Measurements from ENCODE around the gene DUS2. TPM values are rescaled to one million over a fixed set of nuclear protein-coding genes. Genes with fewer than 3 reads are reported as not detected.

Gene DUS2
- polyA plus RNA-seq, 1 donor (not counting 4 experiments of a cell fraction or from before 2014, with no cell fraction given) = 22.9 TPM

DNA sequence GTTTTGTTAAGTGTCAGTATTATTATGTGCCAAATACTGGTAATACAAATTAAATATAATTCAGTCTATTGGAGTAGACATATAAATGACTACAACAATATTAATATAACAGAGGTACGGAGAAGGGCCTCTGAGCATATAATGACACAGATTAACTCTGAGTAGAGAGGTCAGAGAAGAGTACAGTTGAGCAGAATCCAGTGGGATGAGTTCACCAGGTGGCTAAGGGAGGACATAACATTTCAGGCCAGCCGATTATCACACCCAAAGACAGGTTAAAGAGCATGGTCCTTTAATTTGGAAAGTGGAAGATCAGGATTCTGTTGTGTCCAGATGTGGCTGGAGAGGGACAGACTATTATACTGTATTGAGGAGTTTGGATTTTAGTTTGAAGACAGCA, 73.4 kb downstream of the DUS2 start:
- dilution Hi-C loops (cut with MboI; ENCODE audit: extremely low pct_ligation_motif_present, low sequenced_read_pairs) = no loop called here
- DNase-seq (ENCODE audit: low read depth, low spot score) (no peak), FAIRE-seq (no peak)
- H4K20me1 ChIP-seq (ENCODE audit: control insufficient read depth, extremely low read depth, insufficient read depth, low read length) = no peaks in the 10 kb centered on the region
- H3K9me1 ChIP-seq (ENCODE audit: control insufficient read depth, extremely low read depth, insufficient read depth, low read length) = peaks cover 4% of the 10 kb centered on the region
- H3K79me2 ChIP-seq (ENCODE audit: control insufficient read depth, insufficient read depth, low read length) = peaks cover 76% of the 10 kb centered on the region
- no peak overlapping the region for H3K9ac ChIP-seq (ENCODE audit: control insufficient read depth, extremely low read depth, insufficient read depth, low read length)
- H3K36me3 ChIP-seq (ENCODE audit: control insufficient read depth in 2 of 2, extremely low read depth in 1 of 2, insufficient read depth in 2 of 2, low read length in 2 of 2) = no peaks in the 10 kb centered on the region
- TF ChIP-seq CTCF (optimal IDR thresholded peaks at IDR 0.05 in 1 of 3, IDR thresholded peaks at IDR 0.05 in 1 of 3, conservative IDR thresholded peaks at IDR 0.05 in 1 of 3; ENCODE audit: extremely low read depth in 1 of 3, insufficient read depth in 2 of 3, low read length in 3 of 3) (no peak), EZH2 (IDR thresholded peaks at IDR 0.05; ENCODE audit: low read length) (no peak)
- no peak overlapping the region for H3K27ac ChIP-seq (ENCODE audit: control insufficient read depth, insufficient read depth, low read length)
- H3K9me3 ChIP-seq (ENCODE audit: control insufficient read depth, low read depth, low read length) = no peaks in the 10 kb centered on the region
- no peak overlapping the region for H3K4me3 ChIP-seq (ENCODE audit: control insufficient read depth in 2 of 3, extremely low read depth in 1 of 3, insufficient read depth in 2 of 3, low read depth in 1 of 3, low read length in 3 of 3)
- no peaks in the 10 kb centered on the region for H3K27me3 ChIP-seq (ENCODE audit: control insufficient read depth, extremely low read depth, insufficient read depth, low read length)
- no peak overlapping the region for H2AFZ ChIP-seq (ENCODE audit: control insufficient read depth, low read length)
- no peak overlapping the region for H3K4me2 ChIP-seq (ENCODE audit: control insufficient read depth, extremely low read depth, insufficient read depth, low read depth, low read length)
- H3K4me1 ChIP-seq (ENCODE audit: control insufficient read depth, extremely low read depth, insufficient read depth, low read length) = peaks cover 26% of the 10 kb centered on the region

GRCh38 chr16:68097088-68097487, 74.0 kb downstream of the DUS2 start:
- Histone ChIP-seq H3K79me2 (ENCODE audit: control insufficient read depth, insufficient read depth, low read length) (peaks cover 79% of the 10 kb centered on the region), H3K27ac (ENCODE audit: control insufficient read depth, insufficient read depth, low read length) (no peak overlapping the region), H3K4me2 (ENCODE audit: control insufficient read depth, extremely low read depth, insufficient read depth, low read depth, low read length) (no peak overlapping the region), H3K4me1 (ENCODE audit: control insufficient read depth, extremely low read depth, insufficient read depth, low read length) (peaks cover 20% of the 10 kb centered on the region), H4K20me1 (ENCODE audit: control insufficient read depth, extremely low read depth, insufficient read depth, low read length) (no peaks in the 10 kb centered on the region), H3K36me3 (ENCODE audit: control insufficient read depth in 2 of 2, extremely low read depth in 1 of 2, insufficient read depth in 2 of 2, low read length in 2 of 2) (no peaks in the 10 kb centered on the region), H3K9me3 (ENCODE audit: control insufficient read depth, low read depth, low read length) (no peaks in the 10 kb centered on the region), H3K27me3 (ENCODE audit: control insufficient read depth, extremely low read depth, insufficient read depth, low read length) (no peaks in the 10 kb centered on the region), H2AFZ (ENCODE audit: control insufficient read depth, low read length) (no peak overlapping the region), H3K9ac (ENCODE audit: control insufficient read depth, extremely low read depth, insufficient read depth, low read length) (no peak overlapping the region), H3K9me1 (ENCODE audit: control insufficient read depth, extremely low read depth, insufficient read depth, low read length) (peaks cover 4% of the 10 kb centered on the region), H3K4me3 (ENCODE audit: control insufficient read depth in 2 of 3, extremely low read depth in 1 of 3, insufficient read depth in 2 of 3, low read depth in 1 of 3, low read length in 3 of 3) (no peak overlapping the region)
- TF ChIP-seq EZH2 (IDR thresholded peaks at IDR 0.05; ENCODE audit: low read length) (no peak), CTCF (optimal IDR thresholded peaks at IDR 0.05 in 1 of 3, IDR thresholded peaks at IDR 0.05 in 1 of 3, conservative IDR thresholded peaks at IDR 0.05 in 1 of 3; ENCODE audit: extremely low read depth in 1 of 3, insufficient read depth in 2 of 3, low read length in 3 of 3) (no peak)
- DNase-seq (ENCODE audit: low read depth, low spot score) = no peak
- dilution Hi-C loops (cut with MboI; ENCODE audit: extremely low pct_ligation_motif_present, low sequenced_read_pairs) = no loop called here
- FAIRE-seq = no peak
